Measurements from ENCODE around the gene EDDM13.
A peak's percentile ranks its signal among the peaks of the same experiment; 100 is the strongest.

Gene EDDM13

DNA sequence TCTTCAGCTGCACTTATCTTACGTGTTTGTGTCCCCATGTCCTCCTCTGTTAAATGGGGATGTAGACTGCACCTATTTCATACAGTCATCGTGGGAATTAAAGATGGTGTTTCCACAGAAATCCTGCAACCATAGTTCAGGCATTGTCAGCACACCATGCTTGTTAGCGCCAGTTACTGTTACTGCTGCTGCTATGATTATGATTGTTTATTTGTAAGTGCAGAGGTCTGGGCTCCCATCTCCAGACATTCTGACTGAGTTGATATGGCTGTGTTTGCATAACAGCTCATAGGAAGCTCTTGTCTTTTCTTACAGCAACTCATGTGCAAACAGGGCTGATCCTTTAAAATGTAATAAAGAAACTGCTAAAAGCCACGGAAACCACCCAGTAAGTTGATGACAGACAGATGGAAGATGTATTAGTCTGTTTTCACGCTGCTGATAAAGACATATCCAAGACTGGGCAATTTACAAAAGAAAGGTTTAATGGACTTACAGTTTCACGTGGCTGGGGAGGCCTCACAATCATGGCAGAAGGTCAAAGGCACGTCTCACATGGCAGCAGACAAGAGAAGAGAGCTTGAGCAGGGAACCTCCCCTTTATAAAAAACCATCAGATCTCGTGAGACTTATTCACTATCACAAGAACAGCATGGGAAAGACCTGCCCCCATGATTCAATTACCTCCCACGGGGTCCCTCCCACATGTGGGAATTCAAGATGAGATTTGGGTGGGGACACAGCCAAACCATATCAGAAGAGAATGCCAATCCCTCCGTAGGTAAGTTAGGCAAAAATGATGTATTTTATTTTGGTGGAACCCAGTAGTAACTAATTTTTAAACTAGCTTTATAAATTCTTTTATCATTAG, 40.5 kb downstream of the EDDM13 start:
- no peak for DNase-seq (ENCODE audit: low read depth in 1 of 2, low spot score in 1 of 2)
- peak overlapping the region; percentile 96 for H3K27ac ChIP-seq (replicated peaks)
- no peak for TF ChIP-seq POLR2AphosphoS5 (IDR thresholded peaks at IDR 0.05; ENCODE audit: low read depth)
- TF ChIP-seq REST (IDR thresholded peaks at IDR 0.05; ENCODE audit: insufficient replicate concordance, low read depth): no peak
- TF ChIP-seq CTCF (IDR thresholded peaks at IDR 0.05; ENCODE audit: insufficient read depth, low read length): no peak
- no peak for TF ChIP-seq GABPA (IDR thresholded peaks at IDR 0.05; ENCODE audit: low read depth)
- TF ChIP-seq SPI1 (IDR thresholded peaks at IDR 0.05; ENCODE audit: borderline replicate concordance, low read depth): no peak
- no peak overlapping the region for H3K4me3 ChIP-seq (replicated peaks; ENCODE audit: insufficient read depth, low read length)
- H3K27me3 ChIP-seq (ENCODE audit: insufficient read depth, poor library complexity, severe bottlenecking): no peaks in the 10 kb centered on the region

DNA sequence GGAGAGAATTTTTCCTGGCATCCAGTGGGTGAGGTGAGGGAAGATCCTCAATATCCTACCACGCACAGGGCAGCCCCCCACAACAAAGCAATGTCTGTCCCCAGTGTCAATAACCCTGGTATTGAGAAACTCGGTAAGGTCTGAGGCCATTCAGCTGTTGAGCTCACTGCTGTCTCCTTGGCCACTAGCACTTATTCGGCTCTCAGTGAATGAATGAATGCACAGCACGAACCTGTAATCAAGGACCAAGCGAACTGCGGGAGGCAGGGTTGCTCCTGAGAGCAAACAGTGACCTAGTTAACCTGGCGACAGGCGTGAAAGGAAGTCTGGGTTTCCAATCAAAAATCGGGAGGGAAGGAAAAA, 41.5 kb downstream of the EDDM13 start:
- Histone ChIP-seq H3K27me3 (ENCODE audit: insufficient read depth, poor library complexity, severe bottlenecking) (no peaks in the 10 kb centered on the region), H3K4me3 (replicated peaks; ENCODE audit: insufficient read depth, low read length) (peak overlapping the region; percentile 60), H3K27ac (replicated peaks) (peak overlapping the region; percentile 96)
- DNase-seq (ENCODE audit: low read depth in 1 of 2, low spot score in 1 of 2): peak in 1 of 2 experiments; percentile 47
- TF ChIP-seq GABPA (IDR thresholded peaks at IDR 0.05; ENCODE audit: low read depth): no peak
- no peak for TF ChIP-seq CTCF (IDR thresholded peaks at IDR 0.05; ENCODE audit: insufficient read depth, low read length)
- TF ChIP-seq SPI1 (IDR thresholded peaks at IDR 0.05; ENCODE audit: borderline replicate concordance, low read depth): no peak
- TF ChIP-seq REST (IDR thresholded peaks at IDR 0.05; ENCODE audit: insufficient replicate concordance, low read depth): no peak
- no peak for TF ChIP-seq POLR2AphosphoS5 (IDR thresholded peaks at IDR 0.05; ENCODE audit: low read depth)

GRCh38 chr19:56314381-56315076, 42.0 kb downstream of the EDDM13 start, which contains the start of gene ZSCAN5A:
TSS of gene ZSCAN5A (minus strand) at chr19:56314839. CDS start at chr19:56225046, 89,793 bp downstream.
- Histone ChIP-seq H3K27me3 (ENCODE audit: insufficient read depth, poor library complexity, severe bottlenecking) (no peaks in the 10 kb centered on the region), H3K4me3 (replicated peaks; ENCODE audit: insufficient read depth, low read length) (peak within 1 kb of the TSS; percentile 83), H3K27ac (replicated peaks) (peak within 1 kb of the TSS; percentile 96)
- no peak for TF ChIP-seq SPI1 (IDR thresholded peaks at IDR 0.05; ENCODE audit: borderline replicate concordance, low read depth)
- TF ChIP-seq POLR2AphosphoS5 (IDR thresholded peaks at IDR 0.05; ENCODE audit: low read depth): peak; percentile 86
- TF ChIP-seq CTCF (IDR thresholded peaks at IDR 0.05; ENCODE audit: insufficient read depth, low read length): no peak
- TF ChIP-seq GABPA (IDR thresholded peaks at IDR 0.05; ENCODE audit: low read depth): peak; percentile 95
- TF ChIP-seq REST (IDR thresholded peaks at IDR 0.05; ENCODE audit: insufficient replicate concordance, low read depth): no peak
- peak; percentile 95 to 96 for DNase-seq (ENCODE audit: low read depth in 1 of 2, low spot score in 1 of 2)

All from HL-60 (cell line).